ENCODE results near the gene SPTBN1.

The SPTBN1 gene

DNA sequence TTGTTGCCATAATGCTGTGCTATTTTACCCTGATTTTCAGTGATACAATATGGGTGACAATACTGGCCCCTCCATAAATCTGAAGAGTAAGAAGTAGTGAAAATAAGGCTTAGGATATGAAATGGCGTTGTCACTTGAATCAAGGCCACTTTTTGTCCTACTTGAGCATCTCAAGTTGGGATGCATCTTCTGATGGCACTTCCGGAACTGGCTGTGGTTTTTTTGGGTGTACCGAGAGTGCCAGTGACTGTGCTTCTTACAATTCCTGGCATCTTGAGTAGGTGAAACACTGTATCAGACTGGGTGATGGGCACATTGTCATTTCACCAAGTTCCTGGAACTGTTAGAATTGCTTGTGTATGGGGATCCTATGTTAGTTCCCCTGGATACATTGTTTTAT is 214.9 kb downstream of the SPTBN1 start:
- DNase-seq (ENCODE audit: low read depth): no peak
- TF ChIP-seq MYC (IDR thresholded peaks at IDR 0.05; ENCODE audit: low read depth, low read length): no peak
- TF ChIP-seq, protein P1, sequence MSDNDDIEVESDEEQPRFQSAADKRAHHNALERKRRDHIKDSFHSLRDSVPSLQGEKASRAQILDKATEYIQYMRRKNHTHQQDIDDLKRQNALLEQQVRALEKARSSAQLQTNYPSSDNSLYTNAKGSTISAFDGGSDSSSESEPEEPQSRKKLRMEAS (IDR thresholded peaks at IDR 0.05; ENCODE audit: low read depth, low read length): no peak
- TF ChIP-seq, protein P2, sequence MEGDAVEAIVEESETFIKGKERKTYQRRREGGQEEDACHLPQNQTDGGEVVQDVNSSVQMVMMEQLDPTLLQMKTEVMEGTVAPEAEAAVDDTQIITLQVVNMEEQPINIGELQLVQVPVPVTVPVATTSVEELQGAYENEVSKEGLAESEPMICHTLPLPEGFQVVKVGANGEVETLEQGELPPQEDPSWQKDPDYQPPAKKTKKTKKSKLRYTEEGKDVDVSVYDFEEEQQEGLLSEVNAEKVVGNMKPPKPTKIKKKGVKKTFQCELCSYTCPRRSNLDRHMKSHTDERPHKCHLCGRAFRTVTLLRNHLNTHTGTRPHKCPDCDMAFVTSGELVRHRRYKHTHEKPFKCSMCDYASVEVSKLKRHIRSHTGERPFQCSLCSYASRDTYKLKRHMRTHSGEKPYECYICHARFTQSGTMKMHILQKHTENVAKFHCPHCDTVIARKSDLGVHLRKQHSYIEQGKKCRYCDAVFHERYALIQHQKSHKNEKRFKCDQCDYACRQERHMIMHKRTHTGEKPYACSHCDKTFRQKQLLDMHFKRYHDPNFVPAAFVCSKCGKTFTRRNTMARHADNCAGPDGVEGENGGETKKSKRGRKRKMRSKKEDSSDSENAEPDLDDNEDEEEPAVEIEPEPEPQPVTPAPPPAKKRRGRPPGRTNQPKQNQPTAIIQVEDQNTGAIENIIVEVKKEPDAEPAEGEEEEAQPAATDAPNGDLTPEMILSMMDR (IDR thresholded peaks at IDR 0.05; ENCODE audit: low read depth, low read length): no peak
- no peak for TF ChIP-seq POLR2A (IDR thresholded peaks at IDR 0.05; ENCODE audit: extremely low read depth, insufficient read length)
- no peak overlapping the region for H3K4me3 ChIP-seq (ENCODE audit: low read depth, low read length)

DNA sequence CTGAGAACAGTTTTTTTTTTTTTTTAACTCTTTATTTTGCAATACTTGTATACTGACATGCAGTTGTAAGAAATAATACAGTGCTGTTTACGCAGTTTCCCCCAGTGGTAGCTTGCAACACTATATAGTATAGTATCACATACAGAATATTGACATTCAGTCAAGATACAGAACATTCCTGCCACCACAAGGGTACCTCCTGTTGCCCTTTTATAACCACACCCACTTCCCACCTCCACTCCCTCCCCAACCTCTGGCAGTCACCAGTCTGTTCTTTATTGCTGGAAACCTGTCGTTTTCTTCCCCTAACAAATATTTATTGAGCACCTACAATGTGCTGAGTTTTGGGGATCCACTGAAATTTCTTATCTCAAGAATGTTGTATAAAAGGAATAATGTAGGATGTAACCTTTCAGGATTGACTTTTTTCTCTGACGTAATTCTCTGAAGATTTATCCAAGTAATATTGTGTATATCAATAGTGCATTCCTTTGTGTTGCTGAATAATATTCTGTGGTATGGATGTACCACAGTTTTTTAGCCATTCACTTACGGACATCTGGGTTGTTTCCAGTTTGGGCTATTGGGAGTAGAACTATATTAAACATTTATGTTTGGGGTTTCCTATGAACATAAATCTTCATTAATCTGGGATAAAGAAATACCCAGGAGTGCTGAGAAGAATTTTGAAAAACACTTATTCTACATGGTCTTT is 215.9 kb downstream of the SPTBN1 start:
- TF ChIP-seq, protein P1 (IDR thresholded peaks at IDR 0.05; ENCODE audit: low read depth, low read length): no peak
- TF ChIP-seq POLR2A (IDR thresholded peaks at IDR 0.05; ENCODE audit: extremely low read depth, insufficient read length) (no peak), MYC (IDR thresholded peaks at IDR 0.05; ENCODE audit: low read depth, low read length) (no peak)
- TF ChIP-seq, protein P2 (IDR thresholded peaks at IDR 0.05; ENCODE audit: low read depth, low read length): no peak
- no peak overlapping the region for H3K4me3 ChIP-seq (ENCODE audit: low read depth, low read length)
- no peak for DNase-seq (ENCODE audit: low read depth)

DNA sequence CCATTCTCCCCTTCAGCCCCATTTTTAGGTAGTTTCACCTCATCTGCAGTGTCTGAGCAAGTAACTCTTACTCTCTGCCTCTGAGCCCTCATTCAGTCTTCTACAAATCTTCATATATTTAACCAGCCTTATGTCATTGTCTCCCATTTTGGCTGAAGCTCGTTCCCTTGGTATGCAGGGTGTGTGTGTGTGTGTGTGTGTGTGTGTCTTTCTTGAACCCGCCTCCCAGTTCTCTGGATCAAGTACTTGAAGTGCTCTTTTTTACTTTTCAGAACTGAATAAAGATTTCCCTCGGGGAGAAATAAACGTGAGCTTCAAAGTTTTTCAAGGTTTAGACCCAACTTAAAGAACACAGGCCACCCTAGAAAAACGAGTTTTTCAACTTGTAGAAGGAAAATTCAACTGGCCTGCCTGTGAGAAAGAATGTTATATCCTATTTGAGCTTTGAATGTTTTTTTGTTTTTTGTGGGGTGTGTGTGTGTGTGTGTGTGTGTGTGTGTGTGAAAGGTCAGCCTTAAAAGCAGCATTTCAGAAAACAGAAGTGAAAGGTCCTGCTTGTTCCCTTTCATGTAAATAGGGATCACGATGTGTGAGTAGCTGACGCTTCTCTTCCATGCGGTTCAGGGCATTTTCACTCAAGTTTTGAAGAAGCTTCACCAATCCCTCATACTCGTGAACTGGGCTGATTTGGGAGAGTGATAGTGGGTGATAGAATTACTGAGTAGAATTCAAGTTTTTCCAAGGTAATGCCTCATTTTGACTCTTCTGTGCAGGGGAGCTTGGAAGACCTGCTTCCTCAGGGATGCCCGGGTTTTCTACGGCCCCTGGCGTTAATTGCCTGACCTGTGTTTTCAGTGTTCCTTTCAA is 216.7 kb downstream of the SPTBN1 start:
- no peak overlapping the region for H3K4me3 ChIP-seq (ENCODE audit: low read depth, low read length)
- no peak for TF ChIP-seq POLR2A (IDR thresholded peaks at IDR 0.05; ENCODE audit: extremely low read depth, insufficient read length)
- TF ChIP-seq, protein P2 (IDR thresholded peaks at IDR 0.05; ENCODE audit: low read depth, low read length): no peak
- TF ChIP-seq, protein P1 (IDR thresholded peaks at IDR 0.05; ENCODE audit: low read depth, low read length): no peak
- DNase-seq (ENCODE audit: low read depth): peak; percentile 25

DNA sequence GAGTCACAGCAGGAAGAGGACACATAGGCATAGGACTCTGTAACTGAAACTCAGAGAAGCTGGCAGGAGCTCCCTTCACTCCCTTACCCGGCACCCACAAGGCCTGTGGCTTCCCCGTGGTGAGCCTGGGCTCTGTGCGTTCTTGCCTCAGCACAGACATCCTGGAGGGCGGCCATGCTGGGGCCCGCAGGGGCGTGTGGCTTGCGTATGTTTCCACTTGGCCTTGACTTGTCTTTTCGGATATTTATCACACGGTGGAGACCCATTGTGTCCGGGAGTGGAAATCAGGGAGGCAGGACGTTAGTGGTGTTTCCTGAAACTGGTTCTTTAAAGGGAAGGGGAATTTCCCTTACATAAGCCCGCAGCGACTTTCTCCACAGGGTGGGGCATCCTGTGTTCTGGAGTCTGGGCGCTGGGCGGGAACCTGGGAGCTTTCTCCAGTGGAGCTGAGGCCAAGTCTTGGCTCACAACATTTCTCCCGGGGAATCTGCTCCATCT is 217.4 kb downstream of the SPTBN1 start:
- DNase-seq (ENCODE audit: low read depth): peak; percentile 45
- TF ChIP-seq POLR2A (IDR thresholded peaks at IDR 0.05; ENCODE audit: extremely low read depth, insufficient read length): no peak
- TF ChIP-seq, protein P2 (IDR thresholded peaks at IDR 0.05; ENCODE audit: low read depth, low read length): no peak
- no peak for TF ChIP-seq MYC (IDR thresholded peaks at IDR 0.05; ENCODE audit: low read depth, low read length)
- TF ChIP-seq, protein P1 (IDR thresholded peaks at IDR 0.05; ENCODE audit: low read depth, low read length): no peak
- no peak overlapping the region for H3K4me3 ChIP-seq (ENCODE audit: low read depth, low read length)

DNA sequence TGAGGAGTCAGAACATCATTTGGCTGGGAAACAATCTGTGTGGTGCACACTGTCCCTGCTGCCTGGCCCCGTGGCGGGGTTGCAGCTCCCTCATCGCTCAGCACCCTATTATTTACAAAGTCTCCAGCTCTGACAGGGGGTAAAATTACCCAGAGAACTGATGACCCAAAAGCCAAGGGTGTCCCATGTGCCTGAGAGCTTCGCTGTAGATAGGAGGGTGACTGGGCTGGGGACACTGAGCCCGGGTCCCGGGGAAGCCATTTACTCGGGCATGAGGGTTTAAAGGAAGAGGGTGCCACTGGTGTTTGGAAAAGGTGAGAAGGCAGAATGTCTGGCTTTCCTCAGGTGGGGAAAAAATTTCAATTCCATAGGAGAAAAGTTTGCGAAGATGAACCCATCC is 219.2 kb downstream of the SPTBN1 start:
- H3K4me3 ChIP-seq (ENCODE audit: low read depth, low read length): no peak overlapping the region
- DNase-seq (ENCODE audit: low read depth): no peak
- TF ChIP-seq, protein P2 (IDR thresholded peaks at IDR 0.05; ENCODE audit: low read depth, low read length): no peak
- TF ChIP-seq, protein P1 (IDR thresholded peaks at IDR 0.05; ENCODE audit: low read depth, low read length): no peak
- no peak for TF ChIP-seq MYC (IDR thresholded peaks at IDR 0.05; ENCODE audit: low read depth, low read length)
- TF ChIP-seq POLR2A (IDR thresholded peaks at IDR 0.05; ENCODE audit: extremely low read depth, insufficient read length): no peak
